ENCODE data around the gene EPHB1. TPM values are rescaled to one million over a fixed set of nuclear protein-coding genes. Genes with fewer than 3 reads are reported as not detected.

EPHB1 gene
- total RNA-seq, 1 experiment from 2014 or later, result 0.11 TPM

DNA sequence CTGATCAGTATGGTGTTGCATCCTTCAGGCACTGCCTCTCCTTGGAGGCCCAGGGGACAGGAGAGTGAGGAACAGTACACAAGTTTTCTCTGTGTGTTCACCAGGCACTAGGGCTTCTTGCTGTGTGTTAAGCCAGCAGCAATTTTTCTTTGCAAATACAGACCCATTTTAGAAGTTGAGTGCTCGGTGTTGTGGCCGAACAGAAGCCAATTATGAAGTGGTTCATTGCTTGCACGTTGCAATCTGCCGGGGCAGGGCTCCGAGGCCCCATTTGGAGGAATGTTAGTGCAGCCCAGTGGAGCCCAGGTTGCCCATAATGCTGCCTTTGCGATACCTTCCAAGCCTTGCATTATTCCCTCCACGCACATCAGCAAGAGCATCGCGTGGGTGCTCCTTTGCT is 51.0 kb downstream of the EPHB1 start:
- Histone ChIP-seq H3K4me3 (ENCODE audit: low read depth, low read length, poor library complexity, severe bottlenecking) (no peak overlapping the region), H3K4me1 (ENCODE audit: insufficient read depth, low read length, poor library complexity, severe bottlenecking) (no peaks in the 10 kb centered on the region), H3K36me3 (ENCODE audit: insufficient read depth, low read length, poor library complexity, severe bottlenecking) (no peaks in the 10 kb centered on the region), H3K9me3 (ENCODE audit: low read depth, low read length, poor library complexity, severe bottlenecking) (no peaks in the 10 kb centered on the region), H3K27me3 (replicated peaks; ENCODE audit: insufficient read depth, low read depth, low read length, poor library complexity) (peaks cover 52% of the 10 kb centered on the region), H3K27ac (ENCODE audit: low read depth, low read length, poor library complexity, severe bottlenecking) (no peak overlapping the region)
- intact Hi-C loops (cut with micrococcal nuclease; ENCODE audit: unreplicated experiment), result no loop called here
- DNase-seq (ENCODE audit: low spot score), result no peak
- TF ChIP-seq, protein P1, sequence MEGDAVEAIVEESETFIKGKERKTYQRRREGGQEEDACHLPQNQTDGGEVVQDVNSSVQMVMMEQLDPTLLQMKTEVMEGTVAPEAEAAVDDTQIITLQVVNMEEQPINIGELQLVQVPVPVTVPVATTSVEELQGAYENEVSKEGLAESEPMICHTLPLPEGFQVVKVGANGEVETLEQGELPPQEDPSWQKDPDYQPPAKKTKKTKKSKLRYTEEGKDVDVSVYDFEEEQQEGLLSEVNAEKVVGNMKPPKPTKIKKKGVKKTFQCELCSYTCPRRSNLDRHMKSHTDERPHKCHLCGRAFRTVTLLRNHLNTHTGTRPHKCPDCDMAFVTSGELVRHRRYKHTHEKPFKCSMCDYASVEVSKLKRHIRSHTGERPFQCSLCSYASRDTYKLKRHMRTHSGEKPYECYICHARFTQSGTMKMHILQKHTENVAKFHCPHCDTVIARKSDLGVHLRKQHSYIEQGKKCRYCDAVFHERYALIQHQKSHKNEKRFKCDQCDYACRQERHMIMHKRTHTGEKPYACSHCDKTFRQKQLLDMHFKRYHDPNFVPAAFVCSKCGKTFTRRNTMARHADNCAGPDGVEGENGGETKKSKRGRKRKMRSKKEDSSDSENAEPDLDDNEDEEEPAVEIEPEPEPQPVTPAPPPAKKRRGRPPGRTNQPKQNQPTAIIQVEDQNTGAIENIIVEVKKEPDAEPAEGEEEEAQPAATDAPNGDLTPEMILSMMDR (conservative IDR thresholded peaks at IDR 0.05; ENCODE audit: low read depth, low read length), result no peak
- TF ChIP-seq EZH2 (IDR thresholded peaks at IDR 0.05; ENCODE audit: borderline replicate concordance, low read depth, low read length, poor library complexity, severe bottlenecking), result no peak
- CTCF ChIA-PET, result no interaction called here
- BruUV-seq (replicated peaks), result no TSS peak
- POLR2A ChIA-PET (ENCODE audit: low non-redundant PET), result no interaction called here

DNA sequence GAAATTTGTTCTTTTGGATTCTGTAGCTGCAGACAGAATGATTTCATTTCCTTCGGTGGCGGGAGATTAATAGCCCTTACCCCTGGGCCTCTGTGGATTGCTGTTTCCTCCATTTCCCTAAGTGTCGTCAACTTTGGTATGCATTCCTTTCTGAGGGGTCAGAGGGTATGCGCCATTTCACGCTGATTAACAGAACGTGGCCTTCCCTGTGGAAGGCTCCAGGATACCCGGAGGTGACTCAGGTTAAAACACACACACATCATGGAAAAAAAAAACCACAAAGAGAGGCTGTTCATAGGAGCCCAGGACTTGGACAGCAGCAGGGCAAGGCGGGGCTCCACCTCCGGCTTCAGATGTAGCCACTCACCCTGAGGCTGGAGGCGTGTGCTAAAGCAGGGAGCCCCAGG is 51.9 kb downstream of the EPHB1 start:
- intact Hi-C loops (cut with micrococcal nuclease; ENCODE audit: unreplicated experiment), result no loop called here
- no peaks in the 10 kb centered on the region for H3K4me1 ChIP-seq (ENCODE audit: insufficient read depth, low read length, poor library complexity, severe bottlenecking)
- ChIA-PET POLR2A (ENCODE audit: low non-redundant PET) (no interaction called here), CTCF (no interaction called here)
- DNase-seq (ENCODE audit: low spot score), result no peak
- H3K27ac ChIP-seq (ENCODE audit: low read depth, low read length, poor library complexity, severe bottlenecking), result no peak overlapping the region
- no TSS peak for BruUV-seq (replicated peaks)
- TF ChIP-seq, protein P1 (conservative IDR thresholded peaks at IDR 0.05; ENCODE audit: low read depth, low read length), result no peak
- no peak for TF ChIP-seq EZH2 (IDR thresholded peaks at IDR 0.05; ENCODE audit: borderline replicate concordance, low read depth, low read length, poor library complexity, severe bottlenecking)
- no peak overlapping the region for H3K4me3 ChIP-seq (ENCODE audit: low read depth, low read length, poor library complexity, severe bottlenecking)
- peaks cover 52% of the 10 kb centered on the region for H3K27me3 ChIP-seq (replicated peaks; ENCODE audit: insufficient read depth, low read depth, low read length, poor library complexity)
- no peaks in the 10 kb centered on the region for H3K36me3 ChIP-seq (ENCODE audit: insufficient read depth, low read length, poor library complexity, severe bottlenecking)
- no peaks in the 10 kb centered on the region for H3K9me3 ChIP-seq (ENCODE audit: low read depth, low read length, poor library complexity, severe bottlenecking)

DNA sequence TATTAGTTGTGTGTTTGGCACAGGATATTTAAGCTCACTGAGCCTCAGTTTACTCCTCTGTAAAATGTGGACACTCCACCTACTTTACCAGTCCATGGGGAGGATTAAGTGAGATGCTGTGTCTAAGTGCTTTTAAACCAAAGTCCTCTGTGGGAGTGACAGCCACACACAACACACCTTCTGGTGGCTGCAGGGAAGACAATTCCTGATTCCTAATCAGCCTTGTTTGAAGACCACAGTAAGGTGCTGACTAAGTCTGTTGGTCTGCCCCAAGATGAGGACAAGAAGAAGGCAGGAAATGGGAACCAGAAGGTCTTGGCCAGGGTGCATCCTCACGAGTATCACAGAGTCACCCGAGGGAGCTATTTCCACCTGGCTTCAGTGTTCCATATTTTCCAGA is 52.3 kb downstream of the EPHB1 start:
- no peak for TF ChIP-seq EZH2 (IDR thresholded peaks at IDR 0.05; ENCODE audit: borderline replicate concordance, low read depth, low read length, poor library complexity, severe bottlenecking)
- TF ChIP-seq, protein P1 (conservative IDR thresholded peaks at IDR 0.05; ENCODE audit: low read depth, low read length), result no peak
- H3K27ac ChIP-seq (ENCODE audit: low read depth, low read length, poor library complexity, severe bottlenecking), result no peak overlapping the region
- intact Hi-C loops (cut with micrococcal nuclease; ENCODE audit: unreplicated experiment), result no loop called here
- ChIA-PET CTCF (no interaction called here), POLR2A (ENCODE audit: low non-redundant PET) (no interaction called here)
- no peak for DNase-seq (ENCODE audit: low spot score)
- peaks cover 52% of the 10 kb centered on the region for H3K27me3 ChIP-seq (replicated peaks; ENCODE audit: insufficient read depth, low read depth, low read length, poor library complexity)
- no peaks in the 10 kb centered on the region for H3K36me3 ChIP-seq (ENCODE audit: insufficient read depth, low read length, poor library complexity, severe bottlenecking)
- no peaks in the 10 kb centered on the region for H3K9me3 ChIP-seq (ENCODE audit: low read depth, low read length, poor library complexity, severe bottlenecking)
- H3K4me1 ChIP-seq (ENCODE audit: insufficient read depth, low read length, poor library complexity, severe bottlenecking), result no peaks in the 10 kb centered on the region
- BruUV-seq (replicated peaks), result no TSS peak
- no peak overlapping the region for H3K4me3 ChIP-seq (ENCODE audit: low read depth, low read length, poor library complexity, severe bottlenecking)

Measured in A673 (cell line).